ENCODE results near the gene HSBP1.
A peak's percentile ranks its signal among the peaks of the same experiment; 100 is the strongest.

HSBP1 gene

DNA sequence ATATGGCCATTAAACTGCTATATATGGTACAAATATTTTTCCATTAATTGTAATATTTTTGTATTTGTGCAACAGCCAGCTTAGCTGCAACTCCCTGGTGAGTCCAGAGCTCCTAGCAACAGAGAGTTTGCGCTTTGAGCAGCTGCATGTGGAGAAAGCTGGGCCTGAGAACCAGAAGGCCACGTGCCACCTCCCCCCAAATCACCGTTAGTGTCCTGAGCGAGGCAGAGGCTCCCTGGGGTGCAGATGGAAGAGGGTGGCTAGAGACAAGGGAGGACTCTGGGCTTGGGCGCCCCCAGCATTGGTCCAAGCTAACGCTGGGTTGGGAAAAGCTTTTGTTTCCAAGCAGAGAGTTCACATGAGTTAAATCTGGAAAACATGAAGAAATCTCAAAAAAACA lies 41.6 kb downstream of the HSBP1 start:
- no peak overlapping the region for H3K23ac ChIP-seq (ENCODE audit: low read depth, low read length, poor library complexity)
- no peak overlapping the region for H3K9ac ChIP-seq (ENCODE audit: low read depth, low read length, poor library complexity)
- no peak overlapping the region for H4K91ac ChIP-seq (ENCODE audit: low read depth, low read length, poor library complexity)
- H2BK12ac ChIP-seq (ENCODE audit: low read length) = no peak overlapping the region
- no peak overlapping the region for H3K14ac ChIP-seq (ENCODE audit: low read length)
- no peak overlapping the region for H3K18ac ChIP-seq (ENCODE audit: low read length)
- peaks cover 2% of the 10 kb centered on the region for H3K79me1 ChIP-seq (ENCODE audit: low read depth, low read length)
- no peak overlapping the region for H3K4me2 ChIP-seq (ENCODE audit: insufficient read depth, low read length, poor library complexity, severe bottlenecking)
- H2BK120ac ChIP-seq (ENCODE audit: low read depth, low read length) = no peak overlapping the region
- WGBS, 2 donors (ENCODE audit: extremely low coverage in 2 of 2, insufficient read length in 2 of 2, insufficient replicate concordance in 1 of 2) = no CpG with 5 or more reads among the region's 6 CpGs
- H2BK5ac ChIP-seq (ENCODE audit: low read length) = no peak overlapping the region
- H2AK5ac ChIP-seq (ENCODE audit: low read depth, low read length) = no peak overlapping the region
- no peaks in the 10 kb centered on the region for H3K36me3 ChIP-seq (replicated peaks in 1 of 2; ENCODE audit: control insufficient read depth in 2 of 2, insufficient read depth in 2 of 2, low read length in 2 of 2)
- H3K9me3 ChIP-seq (replicated peaks in 1 of 2; ENCODE audit: control insufficient read depth in 2 of 2, insufficient read depth in 1 of 2, low read depth in 1 of 2, low read length in 2 of 2) = no peaks in the 10 kb centered on the region
- H3K4ac ChIP-seq (ENCODE audit: low read length) = no peak overlapping the region
- H4K8ac ChIP-seq (ENCODE audit: low read depth, low read length) = no peak overlapping the region
- no peak for DNase-seq (ENCODE audit: low spot score)
- peaks cover 5 to 14% of the 10 kb centered on the region in 2 donors for H3K4me1 ChIP-seq (ENCODE audit: control insufficient read depth in 2 of 2, insufficient read depth in 1 of 2, low read depth in 1 of 2, low read length in 2 of 2)
- H3K4me3 ChIP-seq (ENCODE audit: low read length in 2 of 2) = no peak overlapping the region
- H3K27me3 ChIP-seq (ENCODE audit: control insufficient read depth in 3 of 3, insufficient read depth in 3 of 3, low read depth in 1 of 3, low read length in 3 of 3) = no peaks in the 10 kb centered on the region
- peak overlapping the region; percentile 66 for H2AFZ ChIP-seq (ENCODE audit: low read length)
- peak overlapping the region; percentile 30 for H2BK15ac ChIP-seq (ENCODE audit: low read length)
- H3K27ac ChIP-seq (replicated peaks; ENCODE audit: low read length) = no peak overlapping the region

DNA sequence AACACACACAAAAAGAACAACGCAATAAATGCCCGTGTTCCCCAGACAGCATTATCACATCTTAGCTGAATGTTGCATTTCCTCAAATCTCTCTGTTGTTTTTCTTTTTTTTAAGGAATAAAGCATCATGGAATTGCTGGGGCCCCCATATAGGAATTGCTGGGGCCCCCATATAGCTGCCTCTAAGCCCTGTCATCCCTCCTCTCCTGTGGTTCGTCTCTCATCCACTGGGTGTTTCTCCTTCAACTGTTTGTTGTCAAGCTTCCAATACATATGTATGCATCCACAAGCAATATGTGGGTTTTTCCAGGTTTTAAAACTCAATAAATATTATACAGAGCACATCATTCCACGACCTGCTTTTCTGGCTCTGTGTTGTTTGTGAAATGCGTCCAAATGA lies 43.2 kb downstream of the HSBP1 start:
- no peak overlapping the region for H2AK5ac ChIP-seq (ENCODE audit: low read depth, low read length)
- H3K9me3 ChIP-seq (replicated peaks in 1 of 2; ENCODE audit: control insufficient read depth in 2 of 2, insufficient read depth in 1 of 2, low read depth in 1 of 2, low read length in 2 of 2) = no peaks in the 10 kb centered on the region
- no peaks in the 10 kb centered on the region for H3K36me3 ChIP-seq (replicated peaks in 1 of 2; ENCODE audit: control insufficient read depth in 2 of 2, insufficient read depth in 2 of 2, low read length in 2 of 2)
- H2BK15ac ChIP-seq (ENCODE audit: low read length) = no peak overlapping the region
- H3K4ac ChIP-seq (ENCODE audit: low read length) = no peak overlapping the region
- H3K4me2 ChIP-seq (ENCODE audit: insufficient read depth, low read length, poor library complexity, severe bottlenecking) = no peak overlapping the region
- no peak overlapping the region for H3K18ac ChIP-seq (ENCODE audit: low read length)
- peaks cover 5 to 12% of the 10 kb centered on the region in 2 donors for H3K4me1 ChIP-seq (ENCODE audit: control insufficient read depth in 2 of 2, insufficient read depth in 1 of 2, low read depth in 1 of 2, low read length in 2 of 2)
- no peak overlapping the region for H3K14ac ChIP-seq (ENCODE audit: low read length)
- no peak overlapping the region for H3K9ac ChIP-seq (ENCODE audit: low read depth, low read length, poor library complexity)
- H3K23ac ChIP-seq (ENCODE audit: low read depth, low read length, poor library complexity) = no peak overlapping the region
- no peak overlapping the region for H3K27ac ChIP-seq (replicated peaks; ENCODE audit: low read length)
- H4K8ac ChIP-seq (ENCODE audit: low read depth, low read length) = no peak overlapping the region
- H2BK120ac ChIP-seq (ENCODE audit: low read depth, low read length) = no peak overlapping the region
- H2BK12ac ChIP-seq (ENCODE audit: low read length) = no peak overlapping the region
- no peak overlapping the region for H3K4me3 ChIP-seq (ENCODE audit: low read length in 2 of 2)
- WGBS, 2 donors (ENCODE audit: extremely low coverage in 2 of 2, insufficient read length in 2 of 2, insufficient replicate concordance in 1 of 2) = no CpG with 5 or more reads among the region's 5 CpGs
- DNase-seq (ENCODE audit: low spot score) = no peak
- H2BK5ac ChIP-seq (ENCODE audit: low read length) = no peak overlapping the region
- no peaks in the 10 kb centered on the region for H3K27me3 ChIP-seq (ENCODE audit: control insufficient read depth in 3 of 3, insufficient read depth in 3 of 3, low read depth in 1 of 3, low read length in 3 of 3)
- H2AFZ ChIP-seq (ENCODE audit: low read length) = peak overlapping the region; percentile 17
- H4K91ac ChIP-seq (ENCODE audit: low read depth, low read length, poor library complexity) = no peak overlapping the region
- H3K79me1 ChIP-seq (ENCODE audit: low read depth, low read length) = peaks cover 2% of the 10 kb centered on the region

DNA sequence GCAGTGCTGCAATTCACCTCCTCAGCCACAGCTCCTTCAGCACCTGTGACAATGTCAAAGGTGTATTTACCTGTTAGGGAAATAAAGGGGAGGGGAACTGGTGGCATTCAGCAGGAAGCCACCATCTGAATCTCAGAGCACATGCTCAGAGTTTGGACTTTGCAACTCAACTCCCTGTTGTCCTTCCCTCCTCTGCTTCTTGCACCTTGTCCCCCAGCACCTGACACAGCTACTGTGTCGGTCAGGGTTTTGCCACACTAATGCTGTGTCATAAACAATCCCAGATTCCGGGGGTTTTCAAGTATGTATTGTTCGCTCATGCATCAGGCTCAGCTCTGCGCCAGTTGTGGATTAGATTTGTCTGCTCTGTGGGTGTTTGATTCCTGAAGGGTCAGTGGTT lies 43.7 kb downstream of the HSBP1 start:
- no peak for DNase-seq (ENCODE audit: low spot score)
- no peaks in the 10 kb centered on the region for H3K36me3 ChIP-seq (replicated peaks in 1 of 2; ENCODE audit: control insufficient read depth in 2 of 2, insufficient read depth in 2 of 2, low read length in 2 of 2)
- no peak overlapping the region for H2AK5ac ChIP-seq (ENCODE audit: low read depth, low read length)
- peaks cover 5 to 12% of the 10 kb centered on the region in 2 donors for H3K4me1 ChIP-seq (ENCODE audit: control insufficient read depth in 2 of 2, insufficient read depth in 1 of 2, low read depth in 1 of 2, low read length in 2 of 2)
- H3K9me3 ChIP-seq (replicated peaks in 1 of 2; ENCODE audit: control insufficient read depth in 2 of 2, insufficient read depth in 1 of 2, low read depth in 1 of 2, low read length in 2 of 2) = no peaks in the 10 kb centered on the region
- no peak overlapping the region for H3K4me2 ChIP-seq (ENCODE audit: insufficient read depth, low read length, poor library complexity, severe bottlenecking)
- no peak overlapping the region for H3K14ac ChIP-seq (ENCODE audit: low read length)
- WGBS, 2 donors (ENCODE audit: extremely low coverage in 2 of 2, insufficient read length in 2 of 2, insufficient replicate concordance in 1 of 2) = no CpG with 5 or more reads among the region's 4 CpGs
- H3K4me3 ChIP-seq (ENCODE audit: low read length in 2 of 2) = no peak overlapping the region
- H4K91ac ChIP-seq (ENCODE audit: low read depth, low read length, poor library complexity) = no peak overlapping the region
- H2BK15ac ChIP-seq (ENCODE audit: low read length) = no peak overlapping the region
- no peak overlapping the region for H3K27ac ChIP-seq (replicated peaks; ENCODE audit: low read length)
- no peak overlapping the region for H2BK12ac ChIP-seq (ENCODE audit: low read length)
- no peaks in the 10 kb centered on the region for H3K27me3 ChIP-seq (ENCODE audit: control insufficient read depth in 3 of 3, insufficient read depth in 3 of 3, low read depth in 1 of 3, low read length in 3 of 3)
- no peak overlapping the region for H3K18ac ChIP-seq (ENCODE audit: low read length)
- peaks cover 2% of the 10 kb centered on the region for H3K79me1 ChIP-seq (ENCODE audit: low read depth, low read length)
- H3K23ac ChIP-seq (ENCODE audit: low read depth, low read length, poor library complexity) = no peak overlapping the region
- no peak overlapping the region for H2BK5ac ChIP-seq (ENCODE audit: low read length)
- no peak overlapping the region for H2AFZ ChIP-seq (ENCODE audit: low read length)
- no peak overlapping the region for H3K4ac ChIP-seq (ENCODE audit: low read length)
- no peak overlapping the region for H2BK120ac ChIP-seq (ENCODE audit: low read depth, low read length)
- H4K8ac ChIP-seq (ENCODE audit: low read depth, low read length) = no peak overlapping the region
- H3K9ac ChIP-seq (ENCODE audit: low read depth, low read length, poor library complexity) = no peak overlapping the region

- H2BK15ac ChIP-seq (ENCODE audit: low read length) = no peak overlapping the region
These were observed 45.0 kb downstream of the HSBP1 start for GRCh38 chr16:83852774-83853173.

More at GRCh38 chr16:83852774-83853173, 45.0 kb downstream of the HSBP1 start:
- Histone ChIP-seq H3K23ac (ENCODE audit: low read depth, low read length, poor library complexity) (no peak overlapping the region), H2BK5ac (ENCODE audit: low read length) (no peak overlapping the region), H2AK5ac (ENCODE audit: low read depth, low read length) (no peak overlapping the region), H3K9me3 (replicated peaks in 1 of 2; ENCODE audit: control insufficient read depth in 2 of 2, insufficient read depth in 1 of 2, low read depth in 1 of 2, low read length in 2 of 2) (no peaks in the 10 kb centered on the region), H2AFZ (ENCODE audit: low read length) (no peak overlapping the region), H4K91ac (ENCODE audit: low read depth, low read length, poor library complexity) (no peak overlapping the region), H3K27ac (replicated peaks; ENCODE audit: low read length) (no peak overlapping the region), H3K79me1 (ENCODE audit: low read depth, low read length) (peaks cover 2% of the 10 kb centered on the region), H3K9ac (ENCODE audit: low read depth, low read length, poor library complexity) (no peak overlapping the region), H3K18ac (ENCODE audit: low read length) (no peak overlapping the region), H3K14ac (ENCODE audit: low read length) (no peak overlapping the region), H3K27me3 (ENCODE audit: control insufficient read depth in 3 of 3, insufficient read depth in 3 of 3, low read depth in 1 of 3, low read length in 3 of 3) (no peaks in the 10 kb centered on the region), H3K4ac (ENCODE audit: low read length) (no peak overlapping the region), H3K4me3 (ENCODE audit: low read length in 2 of 2) (no peak overlapping the region), H2BK120ac (ENCODE audit: low read depth, low read length) (no peak overlapping the region), H3K4me2 (ENCODE audit: insufficient read depth, low read length, poor library complexity, severe bottlenecking) (no peak overlapping the region), H2BK12ac (ENCODE audit: low read length) (no peak overlapping the region), H3K4me1 (ENCODE audit: control insufficient read depth in 2 of 2, insufficient read depth in 1 of 2, low read depth in 1 of 2, low read length in 2 of 2) (peaks cover 5 to 12% of the 10 kb centered on the region in 2 donors), H4K8ac (ENCODE audit: low read depth, low read length) (no peak overlapping the region), H3K36me3 (replicated peaks in 1 of 2; ENCODE audit: control insufficient read depth in 2 of 2, insufficient read depth in 2 of 2, low read length in 2 of 2) (no peaks in the 10 kb centered on the region)
- no CpG with 5 or more reads among the region's 11 CpGs for WGBS, 2 donors (ENCODE audit: extremely low coverage in 2 of 2, insufficient read length in 2 of 2, insufficient replicate concordance in 1 of 2)
- DNase-seq (ENCODE audit: low spot score) = no peak
